Body of pancreas (tissue), 4 donors: ENCODE results near the gene ZCWPW2.

Experiments used
- POLR2A ChIP-seq, 3 donors: fragments of 450-650 bp; IDR thresholded peaks; one replicate each; pipeline ENCODE4 v1.6.1; 2016; ENCODE audit warnings: antibody characterized with exemption in 3 of 3, mild to moderate bottlenecking in 2 of 3
- TF ChIP-seq, protein P1 (sequence below), 7 experiments: fragments of 450-650 bp in 4 of 7; fragments of 200-600 bp in 3 of 7; sonication (generic) in 3 of 7; IDR thresholded peaks; one replicate each; pipeline ENCODE4 v1.5.1; 2016 to 2019; ENCODE audit warnings: antibody characterized with exemption in 7 of 7

DNA sequence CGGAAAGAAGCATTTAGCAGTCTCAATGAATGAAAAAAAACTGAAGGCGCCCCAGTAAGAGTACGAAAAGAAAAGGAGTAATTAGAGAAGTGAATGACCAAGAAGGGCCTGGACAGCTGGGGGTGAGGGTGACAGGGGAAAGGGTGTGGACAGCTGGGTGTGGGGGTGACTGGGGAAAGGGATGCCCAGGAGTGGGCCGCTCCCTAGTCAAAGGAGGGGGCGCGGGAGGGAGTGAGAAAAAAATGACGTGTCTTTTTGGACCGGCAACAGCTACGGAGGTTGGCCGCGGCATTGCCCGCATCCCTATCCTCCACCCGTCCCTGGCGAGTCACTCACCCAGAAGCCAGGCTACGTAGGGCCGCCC lies 274 bp upstream of the ZCWPW2 start:
- TF ChIP-seq POLR2A (IDR thresholded peaks at IDR 0.05), result peak in 1 of 3 donors; percentile 40
- TF ChIP-seq, protein P1, sequence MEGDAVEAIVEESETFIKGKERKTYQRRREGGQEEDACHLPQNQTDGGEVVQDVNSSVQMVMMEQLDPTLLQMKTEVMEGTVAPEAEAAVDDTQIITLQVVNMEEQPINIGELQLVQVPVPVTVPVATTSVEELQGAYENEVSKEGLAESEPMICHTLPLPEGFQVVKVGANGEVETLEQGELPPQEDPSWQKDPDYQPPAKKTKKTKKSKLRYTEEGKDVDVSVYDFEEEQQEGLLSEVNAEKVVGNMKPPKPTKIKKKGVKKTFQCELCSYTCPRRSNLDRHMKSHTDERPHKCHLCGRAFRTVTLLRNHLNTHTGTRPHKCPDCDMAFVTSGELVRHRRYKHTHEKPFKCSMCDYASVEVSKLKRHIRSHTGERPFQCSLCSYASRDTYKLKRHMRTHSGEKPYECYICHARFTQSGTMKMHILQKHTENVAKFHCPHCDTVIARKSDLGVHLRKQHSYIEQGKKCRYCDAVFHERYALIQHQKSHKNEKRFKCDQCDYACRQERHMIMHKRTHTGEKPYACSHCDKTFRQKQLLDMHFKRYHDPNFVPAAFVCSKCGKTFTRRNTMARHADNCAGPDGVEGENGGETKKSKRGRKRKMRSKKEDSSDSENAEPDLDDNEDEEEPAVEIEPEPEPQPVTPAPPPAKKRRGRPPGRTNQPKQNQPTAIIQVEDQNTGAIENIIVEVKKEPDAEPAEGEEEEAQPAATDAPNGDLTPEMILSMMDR (IDR thresholded peaks at IDR 0.05), result peak in 2 of 7 experiments; percentile 3 to 6
